Thyroid gland (tissue), 4 donors: ENCODE data around the gene TP63.

Experiments
- POLR2A ChIP-seq, 2 donors: fragments of 450-650 bp; IDR thresholded peaks; one replicate each; pipeline ENCODE4 v1.6.1; 2017; ENCODE audit warnings: antibody characterized with exemption in 2 of 2, mild to moderate bottlenecking in 2 of 2, moderate library complexity in 1 of 2
- TF ChIP-seq, protein P1 (sequence below), 6 experiments: fragments of 200-600 bp in 3 of 6; fragments of 450-650 bp in 3 of 6; sonication (generic) in 3 of 6; IDR thresholded peaks; one replicate each; pipeline ENCODE4 v1.5.1; 2016 to 2019; ENCODE audit warnings: antibody characterized with exemption in 6 of 6, mild to moderate bottlenecking in 2 of 6, inconsistent platforms in 1 of 6, moderate library complexity in 1 of 6

DNA sequence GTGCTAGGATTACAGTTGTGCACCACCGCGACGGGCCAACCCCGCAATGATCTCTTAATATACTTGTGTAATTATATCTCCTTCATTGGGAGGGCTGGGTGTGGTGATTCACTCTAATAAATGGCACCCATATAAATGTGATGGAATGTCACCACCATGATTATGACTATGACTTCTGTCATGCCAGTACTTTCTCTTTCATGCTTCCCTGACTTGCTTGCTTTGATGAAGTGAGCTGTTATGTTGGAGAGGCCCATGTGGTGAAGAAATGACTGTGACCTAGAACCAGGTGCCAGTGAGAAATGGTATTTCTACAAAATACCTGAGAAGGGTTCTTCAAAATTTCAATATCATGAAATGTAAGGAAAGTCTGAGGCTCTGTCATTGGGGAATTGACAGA, 24.4 kb upstream of the TP63 start:
- TF ChIP-seq, protein P1, sequence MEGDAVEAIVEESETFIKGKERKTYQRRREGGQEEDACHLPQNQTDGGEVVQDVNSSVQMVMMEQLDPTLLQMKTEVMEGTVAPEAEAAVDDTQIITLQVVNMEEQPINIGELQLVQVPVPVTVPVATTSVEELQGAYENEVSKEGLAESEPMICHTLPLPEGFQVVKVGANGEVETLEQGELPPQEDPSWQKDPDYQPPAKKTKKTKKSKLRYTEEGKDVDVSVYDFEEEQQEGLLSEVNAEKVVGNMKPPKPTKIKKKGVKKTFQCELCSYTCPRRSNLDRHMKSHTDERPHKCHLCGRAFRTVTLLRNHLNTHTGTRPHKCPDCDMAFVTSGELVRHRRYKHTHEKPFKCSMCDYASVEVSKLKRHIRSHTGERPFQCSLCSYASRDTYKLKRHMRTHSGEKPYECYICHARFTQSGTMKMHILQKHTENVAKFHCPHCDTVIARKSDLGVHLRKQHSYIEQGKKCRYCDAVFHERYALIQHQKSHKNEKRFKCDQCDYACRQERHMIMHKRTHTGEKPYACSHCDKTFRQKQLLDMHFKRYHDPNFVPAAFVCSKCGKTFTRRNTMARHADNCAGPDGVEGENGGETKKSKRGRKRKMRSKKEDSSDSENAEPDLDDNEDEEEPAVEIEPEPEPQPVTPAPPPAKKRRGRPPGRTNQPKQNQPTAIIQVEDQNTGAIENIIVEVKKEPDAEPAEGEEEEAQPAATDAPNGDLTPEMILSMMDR (IDR thresholded peaks at IDR 0.05), result no peak
- TF ChIP-seq POLR2A (IDR thresholded peaks at IDR 0.05), result no peak
